A673 (cell line): ENCODE data around the gene CDIPT.

Source experiments
- EZH2 ChIP-seq: fragments of 200-600 bp; sonication (generic); IDR thresholded peaks from 2 replicates; pipeline ENCODE4 v1.6.1; 2017; ENCODE audit warnings: borderline replicate concordance, low read depth, mild to moderate bottlenecking, mixed read lengths, antibody characterized with exemption, low read length; ENCODE audit not compliant: poor library complexity, severe bottlenecking
- TF ChIP-seq, protein P1 (sequence below): fragments of 300-800, 200-600 bp; sonication (generic); conservative IDR thresholded peaks from 2 replicates; pipeline ENCODE4 v1.5.1; 2017; ENCODE audit warnings: low read depth, mild to moderate bottlenecking, antibody characterized with exemption, low read length, moderate library complexity, mixed read lengths

DNA sequence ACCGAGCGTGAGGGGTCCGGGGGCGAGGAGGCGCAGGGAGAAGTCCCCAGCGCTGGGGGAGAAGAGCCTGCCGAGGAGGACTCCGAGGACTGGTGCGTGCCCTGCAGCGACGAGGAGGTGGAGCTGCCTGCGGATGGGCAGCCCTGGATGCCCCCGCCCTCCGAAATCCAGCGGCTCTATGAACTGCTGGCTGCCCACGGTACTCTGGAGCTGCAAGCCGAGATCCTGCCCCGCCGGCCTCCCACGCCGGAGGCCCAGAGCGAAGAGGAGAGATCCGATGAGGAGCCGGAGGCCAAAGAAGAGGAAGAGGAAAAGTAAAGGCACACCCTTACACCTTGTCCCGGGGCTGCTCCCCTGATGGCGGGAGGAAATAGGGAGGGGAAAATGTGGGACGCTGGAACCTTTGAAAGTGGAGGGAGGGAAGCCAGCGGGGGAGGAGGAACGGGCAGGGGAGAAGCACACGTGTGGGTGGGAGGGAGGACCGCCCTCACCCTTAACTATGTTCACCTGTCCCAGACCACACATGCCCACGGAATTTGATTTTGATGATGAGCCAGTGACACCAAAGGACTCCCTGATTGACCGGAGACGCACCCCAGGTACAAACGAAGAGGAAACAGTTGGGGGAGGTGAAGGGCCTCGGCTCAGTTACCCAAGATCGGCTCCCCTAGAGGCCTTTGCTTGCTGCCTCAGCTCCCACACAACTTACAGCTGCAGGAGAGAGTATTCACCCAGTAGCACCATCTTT is 46.2 kb downstream of the CDIPT start:
- TF ChIP-seq, protein P1, sequence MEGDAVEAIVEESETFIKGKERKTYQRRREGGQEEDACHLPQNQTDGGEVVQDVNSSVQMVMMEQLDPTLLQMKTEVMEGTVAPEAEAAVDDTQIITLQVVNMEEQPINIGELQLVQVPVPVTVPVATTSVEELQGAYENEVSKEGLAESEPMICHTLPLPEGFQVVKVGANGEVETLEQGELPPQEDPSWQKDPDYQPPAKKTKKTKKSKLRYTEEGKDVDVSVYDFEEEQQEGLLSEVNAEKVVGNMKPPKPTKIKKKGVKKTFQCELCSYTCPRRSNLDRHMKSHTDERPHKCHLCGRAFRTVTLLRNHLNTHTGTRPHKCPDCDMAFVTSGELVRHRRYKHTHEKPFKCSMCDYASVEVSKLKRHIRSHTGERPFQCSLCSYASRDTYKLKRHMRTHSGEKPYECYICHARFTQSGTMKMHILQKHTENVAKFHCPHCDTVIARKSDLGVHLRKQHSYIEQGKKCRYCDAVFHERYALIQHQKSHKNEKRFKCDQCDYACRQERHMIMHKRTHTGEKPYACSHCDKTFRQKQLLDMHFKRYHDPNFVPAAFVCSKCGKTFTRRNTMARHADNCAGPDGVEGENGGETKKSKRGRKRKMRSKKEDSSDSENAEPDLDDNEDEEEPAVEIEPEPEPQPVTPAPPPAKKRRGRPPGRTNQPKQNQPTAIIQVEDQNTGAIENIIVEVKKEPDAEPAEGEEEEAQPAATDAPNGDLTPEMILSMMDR: no peak
- no peak for TF ChIP-seq EZH2
